ENCODE results near the gene TTLL6. TPM values are rescaled to one million over a fixed set of nuclear protein-coding genes. Genes with fewer than 3 reads are reported as not detected.

Gene TTLL6
- polyA plus RNA-seq, 1 donor from 2014 or later = not detected

GRCh38 chr17:48757524-48757961, 59.5 kb downstream of the TTLL6 start:
- Mint-ChIP-seq H3K4me1 (peaks cover 0 to 12% (median 12%) of the 10 kb centered on the region in 3 donors), H3K27ac (peak overlapping the region in 1 of 3 donors; percentile 52), H3K36me3 (peaks cover 1% of the 10 kb centered on the region), H3K4me3 (peak overlapping the region in 1 of 4 donors; percentile 17), H3K9me3 (peaks cover 0 to 5% (median 0%) of the 10 kb centered on the region in 3 donors), H3K27me3 (peaks cover 70% of the 10 kb centered on the region)

DNA sequence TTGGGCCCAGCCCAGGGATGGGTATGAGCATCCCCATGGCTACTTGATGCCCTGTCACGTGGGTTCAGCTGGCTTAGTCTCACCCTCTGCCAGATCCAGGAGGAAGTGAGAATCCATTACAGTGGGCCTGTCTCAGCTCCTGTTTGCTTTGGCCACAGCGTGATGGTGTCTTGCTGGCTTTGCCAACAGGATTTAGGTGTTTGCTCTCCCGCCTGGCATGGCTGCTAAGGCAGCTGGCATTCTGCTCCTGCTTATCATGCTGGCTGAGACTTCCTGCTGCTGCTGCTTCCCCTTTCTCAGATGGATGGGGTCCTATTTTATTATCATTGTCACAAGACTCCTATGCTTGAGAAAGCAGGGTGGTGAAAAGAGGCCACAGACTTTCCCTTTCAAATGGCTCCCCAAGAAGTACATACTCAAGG, 60.2 kb downstream of the TTLL6 start:
- Mint-ChIP-seq H3K27me3 (peaks cover 69% of the 10 kb centered on the region), H3K36me3 (peaks cover 1% of the 10 kb centered on the region), H3K4me1 (peaks cover 0 to 14% (median 12%) of the 10 kb centered on the region in 3 donors), H3K4me3 (peak overlapping the region in 1 of 4 donors; percentile 42), H3K27ac (peak overlapping the region in 1 of 3 donors; percentile 77), H3K9me3 (peaks cover 0 to 2% (median 0%) of the 10 kb centered on the region in 3 donors)

- peak overlapping the region in 2 of 3 donors; percentile 26 to 67 for H3K27ac Mint-ChIP-seq
- peaks cover 66% of the 10 kb centered on the region for H3K27me3 Mint-ChIP-seq
- H3K9me3 Mint-ChIP-seq = peaks cover 0 to 2% (median 0%) of the 10 kb centered on the region in 3 donors
- H3K36me3 Mint-ChIP-seq = peaks cover 1% of the 10 kb centered on the region
- H3K4me3 Mint-ChIP-seq = peak overlapping the region in 2 of 4 donors; percentile 44 to 66
- H3K4me1 Mint-ChIP-seq = peaks cover 0 to 16% (median 12%) of the 10 kb centered on the region in 3 donors
Measured at GRCh38 chr17:48755356-48755755, 61.7 kb downstream of the TTLL6 start.

- Mint-ChIP-seq H3K36me3 (peaks cover 1% of the 10 kb centered on the region), H3K4me1 (peaks cover 0 to 16% (median 12%) of the 10 kb centered on the region in 3 donors), H3K27ac (peak overlapping the region; percentile 31 to 76 (median 74)), H3K9me3 (peaks cover 0 to 2% (median 0%) of the 10 kb centered on the region in 3 donors), H3K27me3 (peaks cover 65% of the 10 kb centered on the region), H3K4me3 (peak overlapping the region in 2 of 4 donors; percentile 44 to 66)
Measured at GRCh38 chr17:48754500-48755261, 62.3 kb downstream of the TTLL6 start.

- H3K27ac Mint-ChIP-seq = peak overlapping the region; percentile 55 to 76 (median 74)
- H3K36me3 Mint-ChIP-seq = peaks cover 1% of the 10 kb centered on the region
- peak overlapping the region in 2 of 4 donors; percentile 56 to 58 for H3K4me3 Mint-ChIP-seq
Measured at GRCh38 chr17:48753794-48754499, 63.1 kb downstream of the TTLL6 start.

DNA sequence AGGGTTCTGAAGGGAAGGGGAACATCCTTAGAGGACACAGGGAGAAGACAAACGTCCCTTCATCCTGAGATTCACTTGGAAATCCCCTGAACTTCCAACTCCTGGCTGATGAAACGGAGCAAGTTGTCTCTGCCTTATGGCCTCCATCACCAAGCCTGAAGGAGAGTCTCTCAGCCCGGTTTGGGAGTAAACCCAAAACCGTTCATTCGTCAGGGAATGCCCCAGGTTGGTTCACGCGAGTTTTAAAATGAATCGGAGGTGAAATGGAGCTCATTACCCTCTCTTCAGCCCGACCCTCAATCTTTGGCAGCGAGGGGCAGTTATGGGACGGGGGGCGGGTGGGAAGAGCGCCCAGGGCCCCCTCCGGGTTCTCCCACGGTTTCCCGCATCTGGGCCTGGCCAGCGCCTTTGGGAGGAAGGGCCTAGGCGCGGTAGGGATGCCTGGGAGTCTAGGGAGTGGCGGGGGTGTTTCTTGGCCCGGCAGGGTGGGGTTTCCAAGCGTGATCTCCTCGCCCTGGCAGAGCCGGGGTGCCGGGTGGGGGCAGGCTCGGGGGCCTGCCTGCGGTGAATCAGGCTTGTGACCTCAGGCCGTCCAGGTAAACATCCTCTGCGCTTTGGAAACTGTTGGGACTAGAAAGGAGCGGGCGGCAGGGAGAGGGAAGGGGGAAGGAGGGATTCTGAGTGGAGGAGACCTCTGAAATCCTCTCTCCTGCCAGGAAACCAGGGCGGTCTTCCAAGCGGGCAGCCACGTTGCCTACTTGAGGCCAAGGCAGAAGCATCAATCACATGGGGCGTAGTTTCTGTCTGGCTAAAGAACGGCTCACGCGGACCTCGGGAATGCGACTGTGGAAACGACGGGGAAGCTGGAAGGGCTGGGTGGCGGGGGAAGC, 64.4 kb downstream of the TTLL6 start:
- H3K4me3 Mint-ChIP-seq = peak overlapping the region in 3 of 4 donors; percentile 12 to 60 (median 58)
- H3K27me3 Mint-ChIP-seq = peaks cover 63% of the 10 kb centered on the region
- peaks cover 0 to 16% (median 12%) of the 10 kb centered on the region in 3 donors for H3K4me1 Mint-ChIP-seq
- peaks cover 1% of the 10 kb centered on the region for H3K36me3 Mint-ChIP-seq
- peaks cover 0 to 9% (median 0%) of the 10 kb centered on the region in 3 donors for H3K9me3 Mint-ChIP-seq
- peak overlapping the region; percentile 71 to 74 (median 71) for H3K27ac Mint-ChIP-seq

More at GRCh38 chr17:48753794-48754499, 63.1 kb downstream of the TTLL6 start:
- H3K4me1 Mint-ChIP-seq = peaks cover 0 to 16% (median 12%) of the 10 kb centered on the region in 3 donors
- peaks cover 0 to 7% (median 0%) of the 10 kb centered on the region in 3 donors for H3K9me3 Mint-ChIP-seq
- peaks cover 68% of the 10 kb centered on the region for H3K27me3 Mint-ChIP-seq

GRCh38 chr17:48751733-48752398, 65.2 kb downstream of the TTLL6 start:
- Mint-ChIP-seq H3K27me3 (peaks cover 62% of the 10 kb centered on the region), H3K36me3 (peaks cover 1% of the 10 kb centered on the region), H3K4me3 (peak overlapping the region in 2 of 4 donors; percentile 16 to 58), H3K4me1 (peaks cover 0 to 17% (median 9%) of the 10 kb centered on the region in 3 donors), H3K27ac (peak overlapping the region; percentile 34 to 74 (median 71)), H3K9me3 (peaks cover 0 to 9% (median 0%) of the 10 kb centered on the region in 3 donors)

DNA sequence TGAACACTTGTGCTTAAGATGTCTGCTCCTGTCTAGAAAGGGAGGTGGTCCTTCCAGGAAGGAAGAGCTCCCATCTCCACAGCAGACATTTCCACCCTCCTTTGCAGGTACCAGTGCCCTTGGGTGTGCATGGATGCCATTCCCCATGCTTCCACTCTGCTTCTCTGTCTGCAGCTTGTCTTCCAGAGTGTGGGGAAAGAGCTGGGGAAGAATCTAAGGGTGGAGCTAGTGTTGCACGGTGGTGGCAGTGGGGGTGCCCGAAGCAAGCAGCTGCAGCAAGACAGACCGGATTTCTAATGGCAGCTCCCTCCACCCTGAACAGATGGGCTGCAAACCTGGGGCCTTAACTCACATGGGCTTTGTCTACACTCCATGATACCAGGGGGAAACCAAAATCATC, 65.9 kb downstream of the TTLL6 start:
- H3K9me3 Mint-ChIP-seq = peaks cover 0 to 9% (median 0%) of the 10 kb centered on the region in 3 donors
- H3K4me3 Mint-ChIP-seq = peak overlapping the region in 1 of 4 donors; percentile 16
- peak overlapping the region in 1 of 3 donors; percentile 74 for H3K27ac Mint-ChIP-seq
- H3K27me3 Mint-ChIP-seq = peaks cover 67% of the 10 kb centered on the region
- H3K4me1 Mint-ChIP-seq = peaks cover 0 to 20% (median 13%) of the 10 kb centered on the region in 3 donors
- peaks cover 1% of the 10 kb centered on the region for H3K36me3 Mint-ChIP-seq

DNA sequence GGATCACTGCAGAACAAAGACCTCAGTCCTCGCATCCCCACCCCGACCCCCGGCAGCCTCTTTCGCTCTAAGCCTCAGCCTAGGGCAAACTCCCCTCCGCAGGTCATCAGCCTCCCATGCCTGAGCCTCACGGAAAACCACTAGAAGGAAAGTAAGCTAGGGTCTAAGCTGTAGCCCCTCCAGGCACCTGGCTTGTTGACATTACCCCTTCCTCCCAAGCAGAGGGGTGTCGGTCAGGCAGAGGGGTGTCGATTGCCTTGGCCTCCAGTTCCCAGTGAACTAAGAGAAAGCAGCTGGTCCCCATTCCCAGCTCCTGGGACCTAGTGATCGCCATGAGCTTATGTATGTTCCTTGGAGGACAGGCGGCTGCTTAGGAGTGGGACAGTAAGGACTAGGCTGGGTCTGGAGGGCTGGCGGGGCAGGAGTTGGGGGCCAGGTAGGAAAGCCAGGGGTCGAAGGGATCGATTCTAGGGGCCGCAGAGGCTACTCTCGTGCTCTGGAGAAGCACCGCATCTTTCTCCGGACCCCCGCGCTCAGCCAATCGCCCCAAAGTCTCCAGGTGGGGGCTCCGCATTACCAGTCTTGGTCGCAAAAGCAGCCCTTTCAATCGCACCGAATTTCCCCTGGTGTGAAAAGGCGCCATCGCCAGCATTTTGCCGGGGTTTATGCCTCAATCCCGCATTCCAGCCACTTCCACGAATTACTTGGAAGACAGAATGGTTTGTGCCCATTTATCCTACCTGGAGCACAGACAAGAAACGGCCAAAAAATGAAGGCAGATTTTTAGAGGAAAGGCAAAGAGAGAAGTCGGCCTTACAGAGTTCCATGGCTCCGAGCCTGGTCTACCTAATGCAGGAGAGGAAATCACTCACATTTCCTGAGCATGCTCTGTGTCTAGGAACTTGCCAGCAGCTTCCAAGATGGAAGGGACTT, 67.1 kb downstream of the TTLL6 start:
- Mint-ChIP-seq H3K36me3 (no peaks in the 10 kb centered on the region), H3K4me1 (peaks cover 3 to 20% (median 19%) of the 10 kb centered on the region in 3 donors), H3K27me3 (peaks cover 67% of the 10 kb centered on the region), H3K9me3 (peaks cover 0 to 9% (median 0%) of the 10 kb centered on the region in 3 donors), H3K27ac (peak overlapping the region; percentile 39 to 84 (median 64)), H3K4me3 (peak overlapping the region in 1 of 4 donors; percentile 12)

DNA sequence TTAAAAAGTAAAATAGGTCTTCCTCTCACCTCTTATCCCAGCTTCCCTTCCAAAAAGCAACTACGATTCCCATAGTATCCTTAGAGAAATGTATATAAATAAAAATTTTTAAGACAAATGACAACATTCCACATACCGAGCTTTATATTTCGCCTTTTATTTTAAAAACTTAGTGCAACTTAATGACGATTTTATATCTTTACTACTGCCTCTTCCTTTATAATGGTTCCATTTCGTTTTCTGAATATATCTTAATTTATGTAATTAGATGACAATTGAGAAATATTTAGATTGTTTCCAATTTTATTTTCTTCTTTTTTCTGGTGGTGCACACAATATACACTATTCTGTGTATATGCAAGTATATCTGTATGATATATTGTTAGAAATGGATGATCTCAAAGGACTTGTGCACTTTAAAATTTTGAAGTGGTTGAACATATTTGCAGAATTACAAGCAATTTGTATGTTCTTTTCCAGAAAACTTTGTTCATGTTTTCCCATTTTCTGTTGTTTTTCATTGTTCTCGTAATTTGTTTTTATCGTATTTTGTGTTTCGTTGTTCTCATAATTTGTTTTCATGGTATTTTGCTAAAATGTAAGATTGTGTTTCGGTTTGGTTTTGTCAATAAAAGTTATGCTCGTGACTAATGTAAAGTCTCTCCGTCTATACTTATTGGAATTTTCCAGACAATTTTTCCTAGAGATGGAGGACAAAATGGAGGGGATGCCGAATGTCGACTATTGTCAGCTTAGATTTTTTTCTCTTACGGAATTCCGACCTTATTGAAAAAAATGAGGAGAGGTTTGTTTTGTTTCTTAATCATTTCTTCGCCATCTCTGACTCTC, 68.1 kb downstream of the TTLL6 start:
- H3K27me3 Mint-ChIP-seq = peaks cover 64% of the 10 kb centered on the region
- H3K9me3 Mint-ChIP-seq = peaks cover 0 to 7% (median 0%) of the 10 kb centered on the region in 3 donors
- H3K4me1 Mint-ChIP-seq = peaks cover 3 to 20% (median 16%) of the 10 kb centered on the region in 3 donors
- H3K27ac Mint-ChIP-seq = peak overlapping the region; percentile 6 to 84 (median 64)
- H3K36me3 Mint-ChIP-seq = no peaks in the 10 kb centered on the region
- peak overlapping the region in 1 of 4 donors; percentile 12 for H3K4me3 Mint-ChIP-seq

DNA sequence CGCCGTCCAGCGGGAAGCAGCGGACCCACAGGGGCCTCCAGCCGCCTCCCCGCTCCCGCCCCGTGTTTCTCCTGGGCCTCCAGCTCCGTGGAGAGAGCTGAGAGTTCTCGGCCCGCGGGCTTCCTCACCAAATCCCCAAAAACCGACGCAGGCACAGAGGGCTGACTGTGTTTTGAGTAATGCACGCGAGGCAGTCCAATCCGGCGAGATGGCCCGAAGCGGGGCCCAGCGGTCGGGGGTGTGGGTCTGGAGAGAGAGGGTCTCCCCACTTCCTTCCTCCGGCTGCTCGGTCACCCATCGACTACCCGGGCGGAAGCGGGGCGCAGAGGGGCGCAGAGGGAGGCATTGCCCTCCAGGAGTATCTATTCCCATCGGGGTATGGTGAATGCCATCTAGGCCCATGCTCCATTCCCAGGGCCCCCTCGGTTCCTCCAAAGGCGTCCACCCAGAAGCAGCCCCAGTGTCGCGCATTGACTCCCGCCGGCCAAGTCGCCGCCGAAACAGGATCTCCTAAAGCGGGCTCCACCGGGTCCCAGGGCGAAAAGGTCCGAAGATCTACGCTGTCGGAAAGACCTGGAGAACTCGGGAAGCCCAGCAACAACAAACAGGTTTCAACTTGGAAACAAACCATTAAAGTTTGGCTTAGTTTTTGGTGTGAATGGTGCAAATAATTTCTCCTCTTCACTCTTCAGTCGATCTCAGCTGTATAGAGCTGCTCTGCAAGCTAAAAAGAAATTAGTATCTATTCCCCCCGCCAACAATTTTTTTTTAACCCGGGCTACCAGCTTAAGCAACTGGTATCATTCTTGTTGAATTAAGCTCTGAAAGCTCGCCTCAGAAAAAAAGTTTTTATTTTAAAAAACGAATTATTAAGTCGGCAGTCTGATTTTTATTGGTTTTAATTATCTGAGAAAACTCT, 69.3 kb downstream of the TTLL6 start:
- peaks cover 0 to 7% (median 0%) of the 10 kb centered on the region in 3 donors for H3K9me3 Mint-ChIP-seq
- H3K4me1 Mint-ChIP-seq = peaks cover 3 to 12% (median 8%) of the 10 kb centered on the region in 3 donors
- H3K4me3 Mint-ChIP-seq = no peak overlapping the region
- no peaks in the 10 kb centered on the region for H3K36me3 Mint-ChIP-seq
- peak overlapping the region in 2 of 3 donors; percentile 46 to 58 for H3K27ac Mint-ChIP-seq
- H3K27me3 Mint-ChIP-seq = peaks cover 64% of the 10 kb centered on the region

Measured in IgD-negative memory B cell (primary cell).